Right lung (tissue), 5 donors: Measurements from ENCODE around the gene ZCWPW1. TPM values are rescaled to one million over a fixed set of nuclear protein-coding genes. Genes with fewer than 3 reads are reported as not detected.
"Not testable (repeated sequence)": the region's sequence is repeated elsewhere in the genome, so short reads cannot be mapped to it uniquely, and the experiment has no call there.

Experiments
- DNase-seq, 2 donors: peaks; one replicate each; pipeline ENCODE4 v3.0.0-alpha.2; 2013
- polyA plus RNA-seq, 5 donors: library from polyadenylated mRNA; unstranded; fragments of 120-200 nt; gene quantifications; one replicate each; pipeline versions ENCODE4 v1.2.1 to v1.2.3, GENCODE V29; 2013; ENCODE audit warnings: inconsistent platforms in 1 of 5, low replicate concordance in 1 of 5; ENCODE audit not compliant: insufficient read length in 5 of 5, insufficient read depth in 1 of 5

Gene ZCWPW1
- polyA plus RNA-seq, 5 donors = 8.2 to 10.4 (median 8.6) TPM

DNA sequence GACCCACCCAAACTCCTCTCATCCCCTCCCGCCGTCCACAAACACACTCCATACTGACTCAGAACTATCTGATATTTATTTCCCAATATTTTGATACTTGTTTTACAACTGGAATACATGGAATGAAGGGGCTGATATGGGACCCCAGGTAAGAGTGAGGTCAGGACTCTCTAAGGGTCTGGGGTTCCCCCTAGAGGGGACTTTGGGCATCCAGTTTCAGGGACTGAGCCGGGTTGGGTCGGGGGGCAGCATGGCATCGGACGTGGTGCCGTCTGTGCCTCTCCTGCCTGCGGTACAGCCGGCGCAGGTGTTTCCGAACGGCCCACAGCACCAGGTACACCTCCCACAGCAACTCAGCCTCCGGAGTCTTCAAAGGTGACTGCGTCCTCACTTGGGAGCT is 28.1 kb upstream of the ZCWPW1 start:
- no peak for DNase-seq

- DNase-seq = no peak
These were observed 26.7 kb upstream of the ZCWPW1 start for GRCh38 chr7:100455206-100455605.

DNA sequence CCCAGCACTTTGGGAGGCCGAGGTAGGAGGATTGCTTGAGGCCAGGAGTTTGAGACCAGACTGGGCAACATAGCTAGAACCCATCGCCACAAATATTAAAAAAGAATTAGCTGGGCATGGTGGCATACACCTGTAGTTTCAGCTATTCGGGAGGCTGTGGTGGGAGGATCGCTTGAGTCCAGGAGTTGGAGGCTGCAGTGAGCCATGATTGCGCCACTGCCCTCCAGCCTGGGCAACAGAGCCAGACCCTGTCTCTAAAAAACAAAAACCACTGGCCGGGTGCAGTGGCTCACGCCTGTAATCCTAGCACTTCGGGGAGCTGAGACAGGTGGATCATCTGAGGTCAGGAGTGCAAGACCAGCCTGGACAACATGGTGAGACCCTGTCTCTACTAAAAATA is 25.4 kb upstream of the ZCWPW1 start:
- not testable (repeated sequence) for DNase-seq

DNA sequence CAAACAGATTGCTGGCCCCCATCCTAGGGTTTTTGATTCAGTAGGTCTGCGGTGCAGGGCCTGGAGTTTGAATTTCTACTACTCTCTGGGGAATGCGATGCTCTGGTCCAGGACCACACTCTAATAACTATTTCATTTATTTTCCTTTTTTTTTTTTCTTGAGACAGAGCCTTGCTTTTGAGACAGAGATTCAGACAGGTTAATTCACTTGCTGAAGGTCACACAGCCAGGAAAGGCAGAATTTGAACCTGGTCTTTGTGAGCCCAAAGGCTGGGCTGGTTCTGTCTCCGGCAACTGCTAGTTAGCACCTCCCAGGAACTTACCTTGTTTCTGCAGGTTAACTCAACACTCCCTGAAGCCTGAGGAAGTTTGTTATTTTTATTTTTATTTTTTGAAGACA is 24.0 kb upstream of the ZCWPW1 start:
- no peak for DNase-seq

- no peak for DNase-seq
These were observed 20.8 kb upstream of the ZCWPW1 start for GRCh38 chr7:100449190-100449795.

GRCh38 chr7:100447363-100447762 is 18.9 kb upstream of the ZCWPW1 start:
- DNase-seq = not testable (repeated sequence)

DNA sequence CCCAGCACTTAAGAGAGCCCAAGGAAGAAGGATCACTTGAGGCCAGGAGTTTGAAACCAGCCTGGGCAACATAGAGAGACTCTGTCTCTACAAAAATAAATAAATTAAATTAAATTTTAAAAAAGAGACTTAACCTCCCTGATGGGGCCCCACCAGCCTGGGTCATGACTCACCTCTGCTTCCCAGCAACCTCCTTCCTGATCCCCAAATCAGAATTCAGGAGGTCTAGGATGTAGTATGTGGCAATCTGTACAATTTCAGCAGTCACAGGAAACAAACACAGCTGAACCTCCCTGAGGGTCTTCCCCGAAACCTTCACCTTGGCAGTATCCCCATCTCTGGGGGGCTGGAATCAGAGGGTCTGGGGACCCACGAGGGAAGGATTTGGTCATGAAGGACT is 17.5 kb upstream of the ZCWPW1 start:
- DNase-seq = no peak

DNA sequence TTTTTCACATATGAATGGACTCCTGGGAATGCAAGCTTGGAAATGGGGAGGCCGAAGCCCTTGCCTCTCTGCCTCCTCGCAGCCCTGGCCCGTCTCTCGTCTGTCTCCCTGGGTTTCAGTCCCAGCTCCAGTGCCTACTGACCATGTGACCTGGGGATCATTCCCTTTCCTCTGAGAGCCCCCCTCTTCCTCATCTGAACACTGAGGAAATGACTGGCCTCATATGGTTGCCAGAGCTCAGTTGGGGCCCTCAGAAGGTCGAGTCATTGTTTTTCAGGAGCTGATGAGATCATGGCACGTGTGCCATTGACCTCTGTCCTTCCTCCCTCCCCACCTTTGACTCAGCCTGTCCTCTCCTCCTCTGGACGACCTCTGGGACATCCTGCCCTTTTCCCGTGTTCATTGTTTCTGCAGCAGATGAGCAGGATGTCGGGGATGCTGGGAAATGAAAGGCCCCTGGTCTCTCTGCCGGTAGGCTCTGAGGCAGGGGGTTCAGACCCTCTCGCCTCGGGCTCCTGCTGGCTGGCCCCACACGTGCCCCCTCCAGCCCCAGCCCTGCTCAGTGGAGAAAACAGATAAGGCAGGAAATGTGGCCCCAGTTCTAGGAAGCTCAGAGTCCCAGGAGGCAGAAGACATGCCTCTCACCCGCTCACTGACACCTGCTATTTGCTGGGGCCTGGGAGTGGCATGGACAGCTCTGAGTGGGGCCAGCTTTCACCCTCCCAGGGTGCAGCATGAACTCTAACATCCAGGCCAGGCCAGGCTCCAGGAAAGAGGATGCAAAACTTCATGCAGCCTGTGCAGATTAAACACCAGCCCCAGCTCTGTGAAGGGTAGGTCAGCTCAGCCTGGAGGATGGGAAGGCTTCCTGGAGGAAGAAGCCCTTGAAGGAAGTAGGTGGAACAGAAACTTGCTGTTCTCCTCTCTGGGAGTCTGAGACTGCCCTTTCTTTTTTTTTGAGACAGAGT is 16.1 kb upstream of the ZCWPW1 start:
- peak in 1 of 2 donors; percentile 40 for DNase-seq

DNA sequence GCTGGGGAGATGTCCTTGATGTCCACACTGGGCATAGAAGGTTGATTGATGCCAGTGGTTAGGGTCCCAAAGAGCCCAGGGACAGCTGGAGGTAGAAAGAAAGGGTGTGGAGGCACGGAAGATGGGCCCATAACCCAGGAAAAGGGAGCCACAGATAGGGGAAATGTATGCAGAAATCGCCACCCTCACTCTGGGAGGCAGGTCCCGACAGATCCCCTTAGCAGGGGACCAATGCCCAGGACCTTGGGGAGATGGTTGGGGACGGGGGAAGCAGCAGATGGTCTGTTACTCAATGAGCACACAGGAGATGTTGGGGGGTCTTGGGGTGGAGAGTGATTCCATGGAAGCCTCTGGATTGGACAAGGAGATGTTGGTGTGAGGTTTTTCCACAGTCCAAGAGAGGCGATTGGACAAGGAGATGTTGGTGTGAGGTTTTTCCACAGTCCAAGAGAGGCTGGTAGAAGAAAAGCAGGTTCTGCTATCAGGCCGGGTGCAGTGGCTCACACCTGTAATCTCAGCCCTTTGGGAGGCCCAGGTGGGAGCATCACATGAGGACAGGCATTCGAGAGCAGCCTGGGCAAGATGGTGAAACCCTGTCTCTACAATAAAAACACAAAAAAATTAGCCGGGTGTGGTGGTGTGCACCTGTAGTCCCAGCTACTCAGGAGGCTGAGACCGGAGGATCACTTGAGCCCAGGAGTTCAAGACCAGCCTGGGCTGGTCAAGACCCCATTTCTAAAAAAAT is 14.8 kb upstream of the ZCWPW1 start:
- DNase-seq = no peak

GRCh38 chr7:100441641-100442535 is 13.4 kb upstream of the ZCWPW1 start:
- no peak for DNase-seq

DNA sequence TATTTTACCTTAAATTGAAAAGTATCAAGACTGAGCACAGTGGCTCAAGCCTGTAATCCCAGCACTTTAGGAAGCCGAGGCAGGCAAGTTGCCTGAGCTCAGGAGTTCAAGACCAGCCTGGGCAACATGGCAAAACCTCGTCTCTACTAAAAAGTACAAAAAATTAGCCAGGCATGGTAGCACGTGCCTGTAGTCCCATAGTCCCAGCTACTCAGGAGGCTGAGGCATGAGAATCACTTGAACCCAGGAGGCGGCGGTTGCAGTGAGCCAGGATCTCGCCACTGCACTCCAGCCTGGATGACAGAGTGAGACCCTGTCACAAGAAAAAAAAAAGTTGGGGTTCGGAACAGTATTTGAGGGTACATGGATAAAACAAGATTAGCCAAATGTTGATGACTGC is 10.7 kb upstream of the ZCWPW1 start:
- not testable (repeated sequence) for DNase-seq

GRCh38 chr7:100438731-100439130 is 10.2 kb upstream of the ZCWPW1 start:
- DNase-seq = not testable (repeated sequence)

DNA sequence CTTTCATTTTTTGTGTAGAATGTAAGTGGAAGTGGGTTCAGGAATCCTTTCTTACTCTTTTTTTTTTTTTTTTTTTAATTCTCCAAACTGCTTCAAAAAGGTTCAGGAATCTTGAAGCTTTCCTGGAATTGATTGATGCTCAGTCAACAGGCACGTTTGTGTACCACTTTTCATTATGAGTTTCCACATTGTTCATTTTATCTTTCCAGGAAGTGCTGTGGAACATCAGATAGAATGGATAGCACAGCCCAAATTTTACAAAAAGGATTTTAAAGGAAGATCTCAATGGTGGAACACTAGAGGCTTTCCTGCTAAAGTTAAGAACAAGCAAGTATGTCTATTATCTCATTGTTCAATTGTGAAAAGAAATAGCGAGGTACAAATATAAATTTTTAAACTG is 9.7 kb upstream of the ZCWPW1 start:
- no peak for DNase-seq

DNA sequence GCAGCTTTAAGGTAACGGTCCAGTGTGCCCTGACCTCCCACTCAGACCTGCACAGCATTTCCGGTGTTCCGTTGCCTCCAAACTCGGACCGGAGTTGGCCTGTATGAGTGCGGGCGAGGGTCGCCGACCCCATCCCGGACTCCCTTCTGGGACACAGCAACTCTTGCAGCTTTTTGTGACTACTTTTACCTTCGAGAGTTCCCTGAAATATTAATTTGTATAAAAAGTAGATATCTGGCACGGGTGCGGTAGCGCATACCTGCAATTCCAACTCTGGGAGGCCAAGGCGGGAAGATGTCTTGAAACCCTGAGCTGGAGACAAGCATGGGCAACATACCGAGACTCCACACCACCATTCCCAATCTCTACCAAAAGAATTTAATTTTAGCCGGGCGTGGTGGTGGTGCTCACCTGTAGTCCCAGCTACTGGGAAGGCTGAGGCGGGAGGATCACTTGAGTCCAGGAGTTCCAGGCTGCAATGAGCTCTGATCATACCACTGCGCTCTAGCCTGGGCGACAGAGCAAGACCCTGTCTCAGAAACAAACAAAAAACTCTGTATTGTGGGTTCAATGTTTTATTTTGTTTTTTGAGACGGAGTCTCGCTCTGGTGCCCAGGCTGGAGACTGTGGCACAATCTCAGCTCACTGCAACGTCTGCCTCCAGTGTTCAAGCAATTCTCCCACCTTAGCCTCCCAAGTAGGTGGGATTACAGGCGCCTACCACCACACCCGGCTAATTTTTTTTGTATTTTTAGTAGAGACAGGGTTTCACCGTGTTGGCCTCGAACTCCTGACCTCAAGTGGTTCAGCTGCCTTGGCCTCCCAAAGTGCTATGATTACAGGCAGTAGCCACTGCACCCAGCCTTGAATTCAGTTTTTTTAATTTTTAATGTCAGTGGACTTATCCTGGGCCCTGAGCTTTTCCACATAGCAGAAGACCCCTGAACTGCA is 8.9 kb upstream of the ZCWPW1 start:
- DNase-seq = no peak

DNA sequence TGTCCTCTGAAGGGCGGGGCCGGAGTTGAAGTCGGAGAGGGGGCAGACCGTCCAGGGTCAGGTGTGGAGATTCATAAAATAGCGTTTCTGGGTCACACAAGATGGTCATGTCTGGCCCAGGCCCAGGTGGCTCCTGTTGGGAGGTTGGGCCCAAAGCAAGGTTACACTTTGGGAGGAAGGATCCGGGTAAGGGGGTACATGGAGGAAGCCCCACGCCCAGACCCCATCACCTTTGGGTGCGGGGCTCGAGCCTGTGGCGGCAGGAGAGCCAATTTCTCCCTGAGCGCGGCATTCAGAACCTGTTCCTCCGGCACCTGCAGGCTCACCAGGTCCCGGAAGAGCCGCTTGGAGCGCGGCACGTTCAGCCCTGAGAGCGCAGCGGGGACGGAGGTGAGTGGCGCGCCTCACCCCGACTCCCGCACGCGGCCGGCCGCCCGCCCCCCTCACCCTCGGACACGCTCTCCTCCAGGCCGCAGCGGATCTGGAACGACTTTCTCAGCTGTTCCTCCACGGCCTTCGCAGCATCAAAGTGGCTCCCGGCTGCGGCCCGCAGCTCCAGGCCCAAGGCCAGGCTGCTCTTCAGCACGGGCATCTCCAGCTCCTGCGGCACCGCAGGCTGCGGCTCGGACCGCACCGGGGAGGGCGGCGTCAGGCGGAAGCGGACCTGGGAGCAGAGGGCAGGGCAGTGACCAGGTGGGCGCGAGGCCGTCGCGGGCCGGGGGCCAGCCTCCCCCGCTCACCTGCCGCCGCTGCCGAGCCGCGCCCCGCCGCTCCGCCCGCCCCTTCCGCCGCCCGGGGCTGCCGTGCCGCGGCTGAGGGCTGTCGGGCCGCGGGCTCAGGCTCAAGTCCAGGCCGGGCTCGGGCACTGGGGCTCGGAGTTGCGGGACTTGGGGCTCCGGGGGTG is 7.2 kb upstream of the ZCWPW1 start:
- DNase-seq = peak in 1 of 2 donors; percentile 33

- DNase-seq = no peak
These were observed 6.0 kb upstream of the ZCWPW1 start for GRCh38 chr7:100434297-100435144.

- DNase-seq = no peak
These were observed 5.2 kb upstream of the ZCWPW1 start for GRCh38 chr7:100433592-100434296.

DNA sequence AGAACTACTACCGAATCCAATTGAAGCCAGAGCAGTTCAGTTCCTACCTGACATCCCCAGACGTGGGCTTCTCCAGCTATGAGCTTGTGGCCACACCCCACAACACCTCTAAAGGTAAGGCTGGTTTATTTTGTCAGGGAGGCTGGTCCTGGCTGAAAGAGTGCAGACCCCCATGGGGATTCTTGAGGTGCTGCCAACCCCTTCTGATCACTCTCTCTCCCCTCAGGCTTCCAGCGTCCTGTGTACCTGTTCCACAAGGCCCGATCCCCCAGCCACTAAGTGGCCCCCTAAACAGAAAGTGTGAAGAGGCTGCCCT is 4.7 kb upstream of the ZCWPW1 start:
- no peak for DNase-seq
